ENCODE data around the gene GNAZ. TPM values are rescaled to one million over a fixed set of nuclear protein-coding genes. Genes with fewer than 3 reads are reported as not detected.

GNAZ gene
- total RNA-seq, 1 donor from 2014 or later: 2.1 TPM

- H3K9me3 ChIP-seq (ENCODE audit: control insufficient read depth in 3 of 3, low read length in 3 of 3): no peaks in the 10 kb centered on the region
- no peak overlapping the region for H3K27ac ChIP-seq (ENCODE audit: low read depth, low read length)
- peaks cover 0 to 5% (median 3%) of the 10 kb centered on the region in 3 donors for H3K4me1 ChIP-seq (ENCODE audit: control insufficient read depth in 3 of 3, insufficient read depth in 3 of 3, low read length in 3 of 3)
- peaks cover 5 to 21% (median 16%) of the 10 kb centered on the region in 3 donors for H3K27me3 ChIP-seq (ENCODE audit: control insufficient read depth in 3 of 3, insufficient read depth in 3 of 3, low read length in 3 of 3)
- no peak overlapping the region for H3K9ac ChIP-seq (ENCODE audit: low read depth in 1 of 3, low read length in 3 of 3)
- no peaks in the 10 kb centered on the region for H3K36me3 ChIP-seq (ENCODE audit: control insufficient read depth in 3 of 3, insufficient read depth in 3 of 3, low read length in 3 of 3)
- H3K4me3 ChIP-seq (ENCODE audit: low read length in 3 of 3): no peak overlapping the region
Observed at GRCh38 chr22:23032658-23033057, 37.7 kb upstream of the GNAZ start.

- Histone ChIP-seq H3K27me3 (ENCODE audit: control insufficient read depth in 3 of 3, insufficient read depth in 3 of 3, low read length in 3 of 3) (peaks cover 5 to 28% (median 22%) of the 10 kb centered on the region in 3 donors), H3K4me3 (ENCODE audit: low read length in 3 of 3) (no peak overlapping the region), H3K4me1 (ENCODE audit: control insufficient read depth in 3 of 3, insufficient read depth in 3 of 3, low read length in 3 of 3) (peaks cover 0 to 5% (median 3%) of the 10 kb centered on the region in 3 donors), H3K36me3 (ENCODE audit: control insufficient read depth in 3 of 3, insufficient read depth in 3 of 3, low read length in 3 of 3) (no peaks in the 10 kb centered on the region), H3K27ac (ENCODE audit: low read depth, low read length) (no peak overlapping the region), H3K9ac (ENCODE audit: low read depth in 1 of 3, low read length in 3 of 3) (no peak overlapping the region), H3K9me3 (ENCODE audit: control insufficient read depth in 3 of 3, low read length in 3 of 3) (no peaks in the 10 kb centered on the region)
Observed at GRCh38 chr22:23033116-23033905, 37.0 kb upstream of the GNAZ start.

GRCh38 chr22:23034621-23035556 lies 35.4 kb upstream of the GNAZ start:
- Histone ChIP-seq H3K9me3 (ENCODE audit: control insufficient read depth in 3 of 3, low read length in 3 of 3) (no peaks in the 10 kb centered on the region), H3K27me3 (ENCODE audit: control insufficient read depth in 3 of 3, insufficient read depth in 3 of 3, low read length in 3 of 3) (peaks cover 9 to 34% (median 27%) of the 10 kb centered on the region in 3 donors)

DNA sequence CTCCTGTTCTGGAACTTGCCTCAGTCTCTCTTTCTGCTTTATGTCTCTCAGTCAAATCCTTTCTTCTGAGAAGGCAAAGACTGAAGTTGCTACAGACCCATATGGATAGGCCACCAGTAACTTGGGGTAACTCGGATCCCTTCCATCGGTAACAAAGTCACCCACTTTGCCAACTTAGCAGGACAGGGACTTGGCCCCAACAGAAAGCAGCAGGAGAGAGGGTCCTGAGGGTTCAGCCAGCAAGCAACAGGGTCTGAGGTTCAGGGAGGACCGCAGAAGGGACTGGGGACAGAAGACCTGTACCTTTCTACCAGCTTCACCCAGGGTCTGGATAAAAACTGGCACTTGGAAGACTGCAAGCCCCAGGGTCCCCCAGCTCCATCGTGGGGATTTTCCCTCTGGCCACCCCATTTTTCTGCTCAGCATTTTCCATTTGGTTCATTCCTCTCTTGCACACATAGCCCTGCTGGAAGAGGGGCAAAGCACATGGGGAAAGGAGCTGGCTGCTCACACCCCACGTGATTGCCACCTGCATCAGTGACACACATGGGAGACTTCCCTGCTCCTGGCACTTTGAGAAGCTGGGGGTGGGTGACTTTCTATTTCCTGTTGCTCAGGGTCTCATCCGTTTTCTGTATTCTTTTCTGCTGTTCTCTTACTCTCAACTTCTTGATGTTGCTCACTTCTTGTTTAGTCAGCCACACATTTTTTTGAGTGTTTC lies 34.6 kb upstream of the GNAZ start:
- Histone ChIP-seq H3K4me1 (ENCODE audit: control insufficient read depth in 3 of 3, insufficient read depth in 3 of 3, low read length in 3 of 3) (peaks cover 0 to 5% (median 3%) of the 10 kb centered on the region in 3 donors), H3K27me3 (ENCODE audit: control insufficient read depth in 3 of 3, insufficient read depth in 3 of 3, low read length in 3 of 3) (peaks cover 9 to 34% (median 27%) of the 10 kb centered on the region in 3 donors), H3K9ac (ENCODE audit: low read depth in 1 of 3, low read length in 3 of 3) (no peak overlapping the region), H3K36me3 (ENCODE audit: control insufficient read depth in 3 of 3, insufficient read depth in 3 of 3, low read length in 3 of 3) (no peaks in the 10 kb centered on the region), H3K9me3 (ENCODE audit: control insufficient read depth in 3 of 3, low read length in 3 of 3) (no peaks in the 10 kb centered on the region), H3K27ac (ENCODE audit: low read depth, low read length) (no peak overlapping the region), H3K4me3 (ENCODE audit: low read length in 3 of 3) (no peak overlapping the region)

More at GRCh38 chr22:23034621-23035556, 35.4 kb upstream of the GNAZ start:
- Histone ChIP-seq H3K9ac (ENCODE audit: low read depth in 1 of 3, low read length in 3 of 3) (no peak overlapping the region), H3K4me1 (ENCODE audit: control insufficient read depth in 3 of 3, insufficient read depth in 3 of 3, low read length in 3 of 3) (peaks cover 0 to 5% (median 3%) of the 10 kb centered on the region in 3 donors), H3K36me3 (ENCODE audit: control insufficient read depth in 3 of 3, insufficient read depth in 3 of 3, low read length in 3 of 3) (no peaks in the 10 kb centered on the region), H3K4me3 (ENCODE audit: low read length in 3 of 3) (no peak overlapping the region), H3K27ac (ENCODE audit: low read depth, low read length) (no peak overlapping the region)

DNA sequence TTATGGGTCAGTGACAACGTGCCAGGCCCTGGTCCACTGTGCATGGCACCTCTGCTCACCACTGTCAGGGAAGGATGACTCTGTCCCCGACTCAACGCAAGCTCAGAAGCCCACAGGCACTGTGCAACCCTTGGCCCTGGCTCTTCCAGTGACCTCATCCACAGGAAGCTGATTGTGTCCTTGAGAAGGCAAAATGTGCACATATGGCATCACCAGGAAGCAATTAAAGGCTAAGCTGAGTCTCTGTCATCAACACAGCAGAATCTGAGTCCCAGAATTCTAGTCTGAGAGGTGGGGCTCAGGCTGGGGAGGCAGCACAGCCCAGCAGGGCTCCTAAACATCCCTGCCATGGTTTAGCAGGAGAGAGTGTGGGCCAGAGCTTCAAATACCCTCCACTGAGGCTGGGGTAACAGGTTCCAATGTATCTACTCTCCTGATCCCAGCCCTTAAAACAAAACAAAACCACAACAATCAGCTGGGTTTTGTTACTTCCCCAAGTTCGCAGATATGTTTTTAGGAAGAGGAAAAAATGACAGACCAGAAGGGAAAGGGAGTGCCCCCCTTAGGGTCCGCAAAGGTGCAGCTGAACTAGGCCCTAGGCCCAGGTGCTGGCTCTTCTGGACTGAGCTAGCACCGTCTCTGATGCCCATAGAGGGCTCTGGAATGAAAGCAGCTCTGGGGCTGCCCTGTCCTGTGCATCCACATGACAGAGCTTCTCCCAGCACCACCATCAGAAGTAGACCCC lies 33.5 kb upstream of the GNAZ start:
- Histone ChIP-seq H3K27me3 (ENCODE audit: control insufficient read depth in 3 of 3, insufficient read depth in 3 of 3, low read length in 3 of 3) (peaks cover 9 to 34% (median 27%) of the 10 kb centered on the region in 3 donors), H3K27ac (ENCODE audit: low read depth, low read length) (no peak overlapping the region), H3K4me3 (ENCODE audit: low read length in 3 of 3) (no peak overlapping the region), H3K9ac (ENCODE audit: low read depth in 1 of 3, low read length in 3 of 3) (no peak overlapping the region), H3K9me3 (ENCODE audit: control insufficient read depth in 3 of 3, low read length in 3 of 3) (no peaks in the 10 kb centered on the region), H3K4me1 (ENCODE audit: control insufficient read depth in 3 of 3, insufficient read depth in 3 of 3, low read length in 3 of 3) (peaks cover 0 to 5% (median 3%) of the 10 kb centered on the region in 3 donors), H3K36me3 (ENCODE audit: control insufficient read depth in 3 of 3, insufficient read depth in 3 of 3, low read length in 3 of 3) (no peaks in the 10 kb centered on the region)

DNA sequence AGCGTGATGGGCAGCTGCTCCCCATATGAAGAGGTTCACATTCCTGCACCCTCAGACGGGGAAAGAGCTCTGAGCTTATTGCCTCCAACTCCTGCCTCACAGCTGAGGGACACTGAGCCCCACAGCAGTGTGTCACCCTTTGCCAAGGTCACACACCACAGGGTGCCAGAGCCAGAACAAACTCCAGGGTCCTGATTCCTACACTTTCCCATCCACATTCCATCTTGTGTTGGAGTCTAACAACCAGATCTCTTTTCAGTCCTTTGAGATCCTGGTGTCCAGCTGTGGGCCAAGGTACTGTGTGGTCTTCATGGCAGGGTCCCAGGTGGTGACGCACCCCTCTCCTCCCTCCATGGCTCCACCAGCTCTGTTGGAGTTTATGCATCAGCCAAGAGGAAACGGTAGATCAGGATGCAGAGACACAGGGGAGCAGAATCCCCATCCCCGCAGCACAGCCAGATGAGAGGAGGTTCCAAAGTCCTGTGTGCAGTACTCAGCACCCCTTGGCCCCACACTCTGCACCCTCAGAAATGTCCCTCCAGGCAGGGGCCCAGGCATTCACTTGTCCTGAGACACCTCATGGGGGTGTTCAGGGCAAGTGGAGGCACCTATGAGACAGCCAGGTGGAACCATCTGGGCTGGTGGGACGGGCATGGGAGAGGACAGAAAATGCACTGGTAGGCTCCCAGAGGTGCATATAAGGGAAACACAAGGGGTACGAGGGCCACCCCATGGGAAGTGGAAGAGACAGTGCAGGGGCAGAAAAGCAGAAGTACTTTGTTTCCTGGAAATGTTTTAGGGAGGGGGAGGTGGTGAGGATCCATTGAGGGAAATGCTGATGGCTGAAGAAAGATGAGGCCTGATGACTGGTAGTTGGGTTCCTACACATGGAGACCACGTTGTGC lies 32.6 kb upstream of the GNAZ start:
- H3K27ac ChIP-seq (ENCODE audit: low read depth, low read length): no peak overlapping the region
- peaks cover 9 to 30% (median 27%) of the 10 kb centered on the region in 3 donors for H3K27me3 ChIP-seq (ENCODE audit: control insufficient read depth in 3 of 3, insufficient read depth in 3 of 3, low read length in 3 of 3)
- peaks cover 0 to 5% (median 3%) of the 10 kb centered on the region in 3 donors for H3K4me1 ChIP-seq (ENCODE audit: control insufficient read depth in 3 of 3, insufficient read depth in 3 of 3, low read length in 3 of 3)
- no peak overlapping the region for H3K4me3 ChIP-seq (ENCODE audit: low read length in 3 of 3)
- no peak overlapping the region for H3K9ac ChIP-seq (ENCODE audit: low read depth in 1 of 3, low read length in 3 of 3)
- H3K36me3 ChIP-seq (ENCODE audit: control insufficient read depth in 3 of 3, insufficient read depth in 3 of 3, low read length in 3 of 3): no peaks in the 10 kb centered on the region
- no peaks in the 10 kb centered on the region for H3K9me3 ChIP-seq (ENCODE audit: control insufficient read depth in 3 of 3, low read length in 3 of 3)

GRCh38 chr22:23038334-23038642 lies 32.0 kb upstream of the GNAZ start:
- peaks cover 9 to 29% (median 26%) of the 10 kb centered on the region in 3 donors for H3K27me3 ChIP-seq (ENCODE audit: control insufficient read depth in 3 of 3, insufficient read depth in 3 of 3, low read length in 3 of 3)
- H3K9me3 ChIP-seq (ENCODE audit: control insufficient read depth in 3 of 3, low read length in 3 of 3): no peaks in the 10 kb centered on the region
- no peak overlapping the region for H3K27ac ChIP-seq (ENCODE audit: low read depth, low read length)
- H3K4me1 ChIP-seq (ENCODE audit: control insufficient read depth in 3 of 3, insufficient read depth in 3 of 3, low read length in 3 of 3): peaks cover 0 to 5% (median 3%) of the 10 kb centered on the region in 3 donors
- H3K4me3 ChIP-seq (ENCODE audit: low read length in 3 of 3): no peak overlapping the region
- no peak overlapping the region for H3K9ac ChIP-seq (ENCODE audit: low read depth in 1 of 3, low read length in 3 of 3)
- H3K36me3 ChIP-seq (ENCODE audit: control insufficient read depth in 3 of 3, insufficient read depth in 3 of 3, low read length in 3 of 3): no peaks in the 10 kb centered on the region

DNA sequence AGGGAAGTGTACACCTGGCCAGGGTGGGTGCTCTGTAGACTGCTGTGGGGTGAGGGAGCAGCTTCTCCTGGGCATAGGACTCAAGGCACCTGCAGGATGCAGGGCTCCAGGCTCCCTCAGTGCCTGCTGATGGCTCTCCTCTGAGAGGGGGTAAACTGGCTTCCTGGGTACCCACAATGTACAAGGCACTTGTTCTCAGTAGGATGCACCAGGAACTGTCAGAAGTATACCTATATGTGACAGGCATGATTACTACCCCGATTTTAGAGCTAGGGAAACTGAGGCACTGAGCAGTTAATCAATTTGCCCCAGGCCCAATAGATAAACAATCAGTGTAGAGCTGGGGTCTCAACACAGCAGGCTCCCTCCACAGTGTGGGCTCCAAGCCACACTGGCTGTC lies 31.4 kb upstream of the GNAZ start:
- Histone ChIP-seq H3K9ac (ENCODE audit: low read depth in 1 of 3, low read length in 3 of 3) (no peak overlapping the region), H3K27me3 (ENCODE audit: control insufficient read depth in 3 of 3, insufficient read depth in 3 of 3, low read length in 3 of 3) (peaks cover 9 to 28% (median 22%) of the 10 kb centered on the region in 3 donors), H3K9me3 (ENCODE audit: control insufficient read depth in 3 of 3, low read length in 3 of 3) (no peaks in the 10 kb centered on the region), H3K36me3 (ENCODE audit: control insufficient read depth in 3 of 3, insufficient read depth in 3 of 3, low read length in 3 of 3) (no peaks in the 10 kb centered on the region), H3K4me1 (ENCODE audit: control insufficient read depth in 3 of 3, insufficient read depth in 3 of 3, low read length in 3 of 3) (peaks cover 0 to 5% (median 3%) of the 10 kb centered on the region in 3 donors), H3K4me3 (ENCODE audit: low read length in 3 of 3) (no peak overlapping the region), H3K27ac (ENCODE audit: low read depth, low read length) (no peak overlapping the region)

Measured in skeletal muscle tissue (tissue), 4 donors.